OCI-LY3 (cell line): Measurements from ENCODE around the gene NRM.
"Not testable (repeated sequence)": the region's sequence is repeated elsewhere in the genome, so short reads cannot be mapped to it uniquely, and the experiment has no call there.

ENCODE experiments used
- H2AFZ ChIP-seq: fragments of 200-600, 300-600 bp; shearing (Covaris generic); 2 replicates; pipeline ENCODE4 v1.6.0; 2014; ENCODE audit warnings: antibody characterized with exemption, low read depth, low read length
- H3K27ac ChIP-seq: fragments of 200-600, 300-600 bp; sonication (generic); 2 replicates; pipeline ENCODE4 v1.5.1; 2014; ENCODE audit warnings: mild to moderate bottlenecking, low read length, moderate library complexity, mixed read lengths
- H3K27me3 ChIP-seq: fragments of 200-600, 300-600 bp; sonication (generic); 2 replicates; pipeline ENCODE4 v1.6.1; 2014; ENCODE audit warnings: low read depth, low read length, mixed read lengths
- H3K36me3 ChIP-seq: fragments of 200-600, 300-600 bp; sonication (generic); replicated peaks from 2 replicates; pipeline ENCODE3; 2014; ENCODE audit warnings: low read depth, low read length, mixed read lengths
- H3K4me1 ChIP-seq: fragments of 300-600, 200-600 bp; sonication (generic); 2 replicates; pipeline ENCODE4 v1.6.1; 2014; ENCODE audit warnings: low read length, mixed read lengths
- H3K4me2 ChIP-seq: fragments of 200-600, 300-600 bp; sonication (generic); 2 replicates; pipeline ENCODE4 v1.6.1; 2014; ENCODE audit warnings: low read length, mixed read lengths
- H3K4me3 ChIP-seq: fragments of 300-600, 200-600 bp; sonication (generic); 2 replicates; pipeline ENCODE4 v1.5.1; 2014; ENCODE audit warnings: antibody characterized with exemption, mild to moderate bottlenecking, low read length, moderate library complexity
- H3K79me2 ChIP-seq: fragments of 300-600, 200-600 bp; shearing (Covaris generic); 2 replicates; pipeline ENCODE4 v1.6.1; 2014; ENCODE audit warnings: mild to moderate bottlenecking, low read length, mixed read lengths
- H3K9ac ChIP-seq: fragments of 300-600, 200-600 bp; shearing (Covaris generic); 2 replicates; pipeline ENCODE4 v1.6.0; 2014; ENCODE audit warnings: mild to moderate bottlenecking, low read length, moderate library complexity
- H3K9me3 ChIP-seq: fragments of 200-600, 300-600 bp; shearing (Covaris generic); 2 replicates; pipeline ENCODE4 v1.6.1; 2014; ENCODE audit warnings: low read length, mixed read lengths; ENCODE audit not compliant: insufficient read depth
- H4K20me1 ChIP-seq: fragments of 200-600, 300-600 bp; sonication (generic); 2 replicates; pipeline ENCODE4 v1.6.1; 2016; ENCODE audit warnings: low read length, mixed read lengths; ENCODE audit not compliant: insufficient read depth
- CTCF ChIP-seq: fragments of 200-600, 300-600 bp; sonication (generic); IDR thresholded peaks from 2 replicates; pipeline ENCODE4 v1.5.1; 2014; ENCODE audit warnings: antibody characterized with exemption, low read length, low read depth
- EZH2phosphoT487 ChIP-seq: fragments of 200-600 bp; shearing (Covaris generic); IDR thresholded peaks from 2 replicates; pipeline ENCODE4 v1.6.1; 2018; ENCODE audit warnings: antibody characterized with exemption, mixed run types, low read depth

Gene NRM

DNA sequence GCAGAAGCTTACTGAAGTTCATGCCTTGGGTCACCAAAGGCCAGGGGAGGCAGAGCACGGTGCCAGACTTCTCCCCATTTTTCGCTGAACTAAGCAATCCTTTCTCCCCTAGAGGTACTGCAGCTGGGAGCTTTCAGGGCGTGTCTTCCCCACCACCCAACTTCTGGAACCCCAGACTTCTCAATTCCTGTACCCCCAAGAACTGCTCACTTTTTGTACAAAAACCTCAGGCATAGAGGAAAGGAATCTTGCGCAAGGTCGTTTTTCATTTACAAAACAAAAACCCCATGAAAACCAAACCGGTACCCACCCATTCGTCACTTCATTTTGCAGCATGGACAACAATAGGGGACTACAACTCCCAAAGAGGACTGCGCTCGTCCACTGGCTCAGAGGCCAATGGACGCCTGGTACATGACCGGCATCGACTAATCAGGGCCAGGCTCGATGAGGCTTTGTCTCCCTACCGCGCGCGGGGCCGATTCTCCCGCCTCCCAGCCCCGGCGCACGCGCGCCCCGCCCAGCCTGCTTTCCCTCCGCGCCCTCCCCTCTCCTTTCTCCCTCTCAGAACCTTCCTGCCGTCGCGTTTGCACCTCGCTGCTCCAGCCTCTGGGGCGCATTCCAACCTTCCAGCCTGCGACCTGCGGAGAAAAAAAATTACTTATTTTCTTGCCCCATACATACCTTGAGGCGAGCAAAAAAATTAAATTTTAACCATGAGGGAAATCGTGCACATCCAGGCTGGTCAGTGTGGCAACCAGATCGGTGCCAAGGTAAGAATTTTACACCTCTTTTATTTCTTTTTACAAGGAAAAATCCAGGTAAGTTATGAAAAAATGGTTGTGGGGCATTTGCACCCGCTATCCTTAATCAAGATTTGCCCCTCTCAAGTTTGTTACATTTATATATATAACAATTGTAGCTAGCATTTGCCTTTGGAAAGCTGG lies 29.3 kb upstream of the NRM start, which contains the start of gene TUBB:
TSS of gene TUBB (plus strand) at position 562 of the 947 bp plus-strand sequence. CDS start at position 717, 155 bp downstream.
- no peaks in the 10 kb centered on the region for H3K9me3 ChIP-seq
- peaks cover 73% of the 10 kb centered on the region for H3K79me2 ChIP-seq
- peak within 1 kb of the TSS; percentile 100 for H3K9ac ChIP-seq
- H3K4me3 ChIP-seq, result peak within 1 kb of the TSS; percentile 99
- peaks cover 31% of the 10 kb centered on the region for H3K4me1 ChIP-seq
- H2AFZ ChIP-seq, result 0 out of 2 replicates have a peak within 1 kb of the TSS, but pooled peaks have one; percentile 62
- peaks cover 37% of the 10 kb centered on the region for H4K20me1 ChIP-seq
- peak within 1 kb of the TSS; percentile 93 for H3K4me2 ChIP-seq
- no peaks in the 10 kb centered on the region for H3K27me3 ChIP-seq
- TF ChIP-seq EZH2phosphoT487 (no peak), CTCF (no peak)
- peak within 1 kb of the TSS; percentile 98 for H3K27ac ChIP-seq
- peaks cover 28% of the 10 kb centered on the region for H3K36me3 ChIP-seq

DNA sequence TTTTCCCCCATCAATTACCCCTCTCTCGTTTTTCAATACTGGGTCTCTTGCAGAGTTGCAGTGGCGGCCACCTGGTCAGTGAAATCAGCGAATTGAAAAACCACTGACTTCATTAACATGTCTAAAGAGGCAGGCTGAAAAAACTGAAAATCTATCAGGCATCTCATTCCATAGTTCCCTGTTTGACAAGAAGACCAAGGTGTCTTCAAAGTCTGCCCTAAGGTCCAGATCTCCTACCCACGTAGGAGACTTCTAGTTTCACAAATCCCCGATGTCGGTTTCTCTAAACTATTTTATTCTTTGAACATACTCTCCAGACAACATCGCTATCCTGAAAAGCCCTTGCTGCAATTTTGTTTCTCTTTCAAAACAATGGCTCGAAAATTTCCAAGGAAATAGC lies 28.6 kb upstream of the NRM start:
- H3K27me3 ChIP-seq, result no peaks in the 10 kb centered on the region
- H3K4me3 ChIP-seq, result peak overlapping the region; percentile 99
- TF ChIP-seq CTCF (no peak), EZH2phosphoT487 (no peak)
- peaks cover 30% of the 10 kb centered on the region for H4K20me1 ChIP-seq
- H3K4me2 ChIP-seq, result peak overlapping the region; percentile 93
- peaks cover 22% of the 10 kb centered on the region for H3K36me3 ChIP-seq
- peaks cover 31% of the 10 kb centered on the region for H3K4me1 ChIP-seq
- peaks cover 66% of the 10 kb centered on the region for H3K79me2 ChIP-seq
- H3K9ac ChIP-seq, result peak overlapping the region; percentile 79
- H2AFZ ChIP-seq, result 0 out of 2 replicates have a peak overlapping the region, but pooled peaks have one; percentile 62
- peak overlapping the region; percentile 89 for H3K27ac ChIP-seq
- no peaks in the 10 kb centered on the region for H3K9me3 ChIP-seq

- Histone ChIP-seq H3K9ac (peak overlapping the region; percentile 79), H3K4me3 (peak overlapping the region; percentile 99), H3K4me2 (peak overlapping the region; percentile 93), H3K36me3 (peaks cover 21% of the 10 kb centered on the region), H3K27ac (peak overlapping the region; percentile 89), H3K79me2 (peaks cover 55% of the 10 kb centered on the region), H4K20me1 (peaks cover 17% of the 10 kb centered on the region), H3K4me1 (peaks cover 31% of the 10 kb centered on the region)
- H3K9me3 ChIP-seq, H3K27me3 ChIP-seq, H2AFZ ChIP-seq: not testable (repeated sequence)
These were observed 27.3 kb upstream of the NRM start for GRCh38 chr6:30717845-30718720.

GRCh38 chr6:30717129-30717844 lies 26.5 kb upstream of the NRM start, which contains the start of gene MDC1:
Gene MDC1, minus strand, starts transcription at chr6:30717281. Its CDS starts 2,106 bp downstream, at chr6:30715175.
- Histone ChIP-seq H3K4me2 (peak within 1 kb of the TSS; percentile 97), H2AFZ (no peak within 1 kb of the TSS), H3K79me2 (peaks cover 47% of the 10 kb centered on the region), H3K27me3 (no peaks in the 10 kb centered on the region), H3K4me3 (peak within 1 kb of the TSS; percentile 93), H3K9ac (peak within 1 kb of the TSS; percentile 98), H3K4me1 (peaks cover 24% of the 10 kb centered on the region), H3K27ac (peak within 1 kb of the TSS; percentile 87), H3K36me3 (peaks cover 14% of the 10 kb centered on the region), H4K20me1 (peaks cover 9% of the 10 kb centered on the region), H3K9me3 (no peaks in the 10 kb centered on the region)
- TF ChIP-seq EZH2phosphoT487 (no peak), CTCF (no peak)
